Measurements from ENCODE around the gene PTPRE.

Gene PTPRE

GRCh38 chr10:127920306-127921074, 13.6 kb downstream of the PTPRE start:
- H3K4me3 ChIP-seq (ENCODE audit: low read length) = no peak overlapping the region
- DNase-seq (ENCODE audit: low read depth) = no peak
- no peak for TF ChIP-seq CTCF (conservative IDR thresholded peaks at IDR 0.05; ENCODE audit: low read depth, low read length)

- no peak for DNase-seq (ENCODE audit: low read depth)
- no peak overlapping the region for H3K4me3 ChIP-seq (ENCODE audit: low read length)
- TF ChIP-seq CTCF (conservative IDR thresholded peaks at IDR 0.05; ENCODE audit: low read depth, low read length) = no peak
Observed at GRCh38 chr10:127921075-127921752, 14.3 kb downstream of the PTPRE start.

- H3K4me3 ChIP-seq (ENCODE audit: low read length) = no peak overlapping the region
- no peak for DNase-seq (ENCODE audit: low read depth)
- TF ChIP-seq CTCF (conservative IDR thresholded peaks at IDR 0.05; ENCODE audit: low read depth, low read length) = no peak
Observed at GRCh38 chr10:127921753-127922145, 14.8 kb downstream of the PTPRE start.

- no peak for TF ChIP-seq CTCF (conservative IDR thresholded peaks at IDR 0.05; ENCODE audit: low read depth, low read length)
- DNase-seq (ENCODE audit: low read depth) = no peak
- H3K4me3 ChIP-seq (ENCODE audit: low read length) = no peak overlapping the region
Observed at GRCh38 chr10:127922206-127922605, 15.3 kb downstream of the PTPRE start.

- no peak overlapping the region for H3K4me3 ChIP-seq (ENCODE audit: low read length)
- DNase-seq (ENCODE audit: low read depth) = peak; percentile 97
- no peak for TF ChIP-seq CTCF (conservative IDR thresholded peaks at IDR 0.05; ENCODE audit: low read depth, low read length)
Observed at GRCh38 chr10:127922675-127923366, 15.9 kb downstream of the PTPRE start.

GRCh38 chr10:127923646-127924045, 16.7 kb downstream of the PTPRE start:
- no peak for TF ChIP-seq CTCF (conservative IDR thresholded peaks at IDR 0.05; ENCODE audit: low read depth, low read length)
- H3K4me3 ChIP-seq (ENCODE audit: low read length) = no peak overlapping the region
- DNase-seq (ENCODE audit: low read depth) = no peak

Measured in retinal pigment epithelial cell (primary cell).